ENCODE data around the gene SLC25A21. TPM values are rescaled to one million over a fixed set of nuclear protein-coding genes. Genes with fewer than 3 reads are reported as not detected.

SLC25A21 gene
- total RNA-seq, 1 donor = 1.3 TPM

DNA sequence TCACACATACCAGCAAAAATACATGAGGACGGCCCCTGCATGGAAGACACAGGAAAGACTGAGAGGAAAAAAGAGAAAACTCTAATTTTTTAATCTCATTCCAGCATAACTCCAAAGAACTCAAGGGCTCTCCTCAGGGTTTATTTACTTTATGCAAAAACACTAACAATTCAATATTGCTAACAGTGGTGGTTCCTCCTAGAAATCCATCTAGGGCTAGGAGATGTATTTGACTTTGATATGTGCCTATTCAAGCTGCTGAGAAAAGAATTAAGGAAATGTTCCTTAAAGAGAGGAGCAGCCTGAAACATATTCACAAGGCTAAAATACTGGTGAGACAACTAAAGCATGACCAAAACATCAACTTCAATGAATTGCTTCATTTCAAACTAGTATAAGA lies 57.0 kb downstream of the SLC25A21 start:
- H3K4me3 ChIP-seq (ENCODE audit: low read depth, low read length) = no peak overlapping the region
- TF ChIP-seq, protein P1, sequence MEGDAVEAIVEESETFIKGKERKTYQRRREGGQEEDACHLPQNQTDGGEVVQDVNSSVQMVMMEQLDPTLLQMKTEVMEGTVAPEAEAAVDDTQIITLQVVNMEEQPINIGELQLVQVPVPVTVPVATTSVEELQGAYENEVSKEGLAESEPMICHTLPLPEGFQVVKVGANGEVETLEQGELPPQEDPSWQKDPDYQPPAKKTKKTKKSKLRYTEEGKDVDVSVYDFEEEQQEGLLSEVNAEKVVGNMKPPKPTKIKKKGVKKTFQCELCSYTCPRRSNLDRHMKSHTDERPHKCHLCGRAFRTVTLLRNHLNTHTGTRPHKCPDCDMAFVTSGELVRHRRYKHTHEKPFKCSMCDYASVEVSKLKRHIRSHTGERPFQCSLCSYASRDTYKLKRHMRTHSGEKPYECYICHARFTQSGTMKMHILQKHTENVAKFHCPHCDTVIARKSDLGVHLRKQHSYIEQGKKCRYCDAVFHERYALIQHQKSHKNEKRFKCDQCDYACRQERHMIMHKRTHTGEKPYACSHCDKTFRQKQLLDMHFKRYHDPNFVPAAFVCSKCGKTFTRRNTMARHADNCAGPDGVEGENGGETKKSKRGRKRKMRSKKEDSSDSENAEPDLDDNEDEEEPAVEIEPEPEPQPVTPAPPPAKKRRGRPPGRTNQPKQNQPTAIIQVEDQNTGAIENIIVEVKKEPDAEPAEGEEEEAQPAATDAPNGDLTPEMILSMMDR (IDR thresholded peaks at IDR 0.05; ENCODE audit: insufficient read depth, low read depth, low read length) = no peak
- no peak for DNase-seq (ENCODE audit: low read depth)

- TF ChIP-seq, protein P1 (IDR thresholded peaks at IDR 0.05; ENCODE audit: insufficient read depth, low read depth, low read length) = no peak
- no peak overlapping the region for H3K4me3 ChIP-seq (ENCODE audit: low read depth, low read length)
- no peak for DNase-seq (ENCODE audit: low read depth)
These were observed 57.8 kb downstream of the SLC25A21 start for GRCh38 chr14:37114559-37114958.

GRCh38 chr14:37114002-37114401 lies 58.4 kb downstream of the SLC25A21 start:
- DNase-seq (ENCODE audit: low read depth) = peak; percentile 20
- H3K4me3 ChIP-seq (ENCODE audit: low read depth, low read length) = no peak overlapping the region
- TF ChIP-seq, protein P1 (IDR thresholded peaks at IDR 0.05; ENCODE audit: insufficient read depth, low read depth, low read length) = no peak

DNA sequence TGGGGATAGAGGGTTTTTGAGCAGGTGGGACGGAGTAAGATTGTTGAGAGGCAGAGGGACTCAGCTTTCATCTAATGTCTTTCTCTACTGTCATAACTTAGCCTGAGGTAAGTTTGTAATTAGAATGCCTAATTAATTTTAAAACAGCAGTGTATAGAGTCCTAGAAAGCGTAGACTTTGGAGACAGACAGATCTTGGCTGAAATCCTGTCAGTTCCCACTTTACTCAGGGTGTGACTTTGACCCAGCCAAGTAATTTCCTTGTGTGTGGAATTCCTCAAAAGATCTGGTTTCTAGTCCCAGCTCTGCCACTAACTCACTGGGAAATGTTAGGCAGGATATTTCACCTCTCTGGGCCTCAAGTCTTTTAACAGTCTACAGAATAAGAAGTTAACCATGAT lies 74.3 kb downstream of the SLC25A21 start:
- DNase-seq (ENCODE audit: low read depth) = no peak
- no peak overlapping the region for H3K4me3 ChIP-seq (ENCODE audit: low read depth, low read length)
- TF ChIP-seq, protein P1 (IDR thresholded peaks at IDR 0.05; ENCODE audit: insufficient read depth, low read depth, low read length) = no peak

- no peak overlapping the region for H3K4me3 ChIP-seq (ENCODE audit: low read depth, low read length)
- TF ChIP-seq, protein P1 (IDR thresholded peaks at IDR 0.05; ENCODE audit: insufficient read depth, low read depth, low read length) = no peak
- no peak for DNase-seq (ENCODE audit: low read depth)
These were observed 77.9 kb downstream of the SLC25A21 start for GRCh38 chr14:37094502-37094901.

DNA sequence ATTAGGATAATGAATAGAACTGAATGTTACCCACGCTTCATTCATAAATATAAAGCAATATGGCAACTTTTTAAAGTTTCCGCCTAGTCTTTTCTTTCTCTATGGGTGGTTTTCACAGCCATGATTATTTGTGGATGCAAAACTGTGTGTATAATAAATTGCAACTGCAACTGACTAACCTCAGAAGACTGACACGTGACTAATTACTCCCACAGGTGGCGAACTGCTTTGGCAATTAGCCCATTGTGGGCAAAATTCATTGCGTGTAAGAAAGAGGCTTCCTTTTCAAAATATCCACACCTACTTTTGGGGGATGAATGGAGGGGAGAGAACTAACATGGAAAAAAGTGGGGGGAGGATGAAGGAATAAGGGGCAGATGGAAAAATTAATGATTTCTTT lies 79.0 kb downstream of the SLC25A21 start:
- no peak overlapping the region for H3K4me3 ChIP-seq (ENCODE audit: low read depth, low read length)
- DNase-seq (ENCODE audit: low read depth) = no peak
- TF ChIP-seq, protein P1 (IDR thresholded peaks at IDR 0.05; ENCODE audit: insufficient read depth, low read depth, low read length) = no peak

DNA sequence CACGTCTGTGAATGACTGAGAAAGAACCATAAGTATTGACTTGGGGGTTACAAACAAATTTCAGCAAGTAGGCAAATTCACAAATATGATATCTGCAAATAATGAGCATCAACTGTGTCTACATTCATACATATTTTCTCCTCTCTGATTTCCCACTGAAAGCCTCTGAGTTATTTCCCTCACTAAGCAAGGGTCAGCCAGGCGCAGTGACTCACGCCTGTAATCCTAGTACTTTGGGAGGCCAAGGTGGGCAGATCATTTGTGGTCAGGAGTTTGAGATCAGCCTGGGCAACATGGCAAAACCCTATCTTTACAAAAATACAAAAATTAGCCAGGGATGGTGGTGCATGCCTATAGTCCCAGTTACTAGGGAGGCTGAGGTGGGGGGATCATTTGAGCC lies 80.8 kb downstream of the SLC25A21 start:
- no peak overlapping the region for H3K4me3 ChIP-seq (ENCODE audit: low read depth, low read length)
- no peak for DNase-seq (ENCODE audit: low read depth)
- TF ChIP-seq, protein P1 (IDR thresholded peaks at IDR 0.05; ENCODE audit: insufficient read depth, low read depth, low read length) = no peak

All from fibroblast of villous mesenchyme (primary cell).